Endometrial microvascular endothelial cells (primary cell): ENCODE measurements around the gene TBCC. TPM values are rescaled to one million over a fixed set of nuclear protein-coding genes. Genes with fewer than 3 reads are reported as not detected.
"Not testable (repeated sequence)": the region's sequence is repeated elsewhere in the genome, so short reads cannot be mapped to it uniquely, and the experiment has no call there.

Experiments
- in situ Hi-C: cut with HindIII; loops from 2 replicates; pipeline ENCODE4 v1.10.0; 2017; ENCODE audit warnings: low sequenced_read_pairs, low pct_unique_long_range_greater_than_20kb; ENCODE audit errors: inconsistent ontology term
- total RNA-seq: library from RNA; depleted of rRNA; stranded (reverse); fragments of >200 nt; gene quantifications from one replicate; pipeline ENCODE4 v1.2.3, GENCODE V29; 2015; ENCODE audit errors: inconsistent ontology term

Gene TBCC
- total RNA-seq, 1 donor from 2014 or later: 48.2 TPM

DNA sequence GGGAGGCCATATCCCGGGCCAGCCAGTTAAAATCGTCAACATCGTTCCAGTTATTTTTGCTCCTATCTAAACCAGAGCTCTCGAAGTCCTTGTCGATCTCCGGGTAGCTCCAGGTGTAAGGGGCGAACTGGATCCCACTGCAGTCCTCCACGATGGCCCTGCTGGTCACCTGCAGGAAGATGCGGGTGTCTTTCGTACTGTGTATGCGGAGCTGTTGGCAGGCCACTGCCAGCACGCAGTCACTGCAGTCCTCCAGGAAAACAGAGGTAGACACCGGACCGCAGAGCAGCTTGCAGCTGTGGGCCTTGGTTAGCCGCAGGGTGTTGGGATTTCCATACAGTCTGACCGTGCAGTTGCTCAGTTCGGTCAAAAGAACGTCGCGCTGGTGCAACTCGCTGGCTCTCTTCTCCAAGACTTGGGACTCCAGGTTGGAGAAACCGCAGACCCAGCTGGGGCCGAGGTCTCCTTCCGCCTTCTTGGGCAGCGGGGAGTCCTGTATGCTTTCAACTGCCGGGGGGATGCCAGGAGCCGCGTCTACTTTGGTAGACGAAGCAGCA is 742 bp downstream of the TBCC start:
- in situ Hi-C loops: loop anchor here (5.0 kb wide), 1 partner anchor 37 kb away; the partner anchor contains the start of gene BICRAL

DNA sequence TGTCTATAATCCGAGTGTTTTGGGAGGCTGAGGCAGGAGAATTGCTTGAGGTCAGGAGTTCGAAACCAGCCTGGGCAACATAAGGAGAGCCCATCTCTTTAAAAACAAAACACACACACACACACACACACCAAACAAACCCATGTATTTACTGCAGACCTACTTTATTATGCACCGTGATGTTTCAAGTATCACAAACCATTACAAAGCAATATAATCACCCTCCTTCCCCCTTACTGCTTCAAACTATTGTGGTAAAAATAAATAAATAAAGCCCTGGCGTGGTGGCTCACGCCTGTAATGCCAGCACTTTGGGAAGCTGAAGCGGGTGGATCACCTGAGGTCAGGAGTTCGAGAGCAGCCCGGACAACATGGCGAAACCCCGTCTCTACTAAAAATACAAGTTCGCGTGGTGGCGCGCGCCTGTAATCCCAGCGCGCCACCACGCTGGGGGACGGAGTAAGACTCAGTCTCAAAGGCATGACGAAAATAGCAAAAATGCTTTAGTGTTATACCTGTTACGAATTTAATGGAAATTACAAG is 1.5 kb downstream of the TBCC start:
- in situ Hi-C loops: no loop called here

DNA sequence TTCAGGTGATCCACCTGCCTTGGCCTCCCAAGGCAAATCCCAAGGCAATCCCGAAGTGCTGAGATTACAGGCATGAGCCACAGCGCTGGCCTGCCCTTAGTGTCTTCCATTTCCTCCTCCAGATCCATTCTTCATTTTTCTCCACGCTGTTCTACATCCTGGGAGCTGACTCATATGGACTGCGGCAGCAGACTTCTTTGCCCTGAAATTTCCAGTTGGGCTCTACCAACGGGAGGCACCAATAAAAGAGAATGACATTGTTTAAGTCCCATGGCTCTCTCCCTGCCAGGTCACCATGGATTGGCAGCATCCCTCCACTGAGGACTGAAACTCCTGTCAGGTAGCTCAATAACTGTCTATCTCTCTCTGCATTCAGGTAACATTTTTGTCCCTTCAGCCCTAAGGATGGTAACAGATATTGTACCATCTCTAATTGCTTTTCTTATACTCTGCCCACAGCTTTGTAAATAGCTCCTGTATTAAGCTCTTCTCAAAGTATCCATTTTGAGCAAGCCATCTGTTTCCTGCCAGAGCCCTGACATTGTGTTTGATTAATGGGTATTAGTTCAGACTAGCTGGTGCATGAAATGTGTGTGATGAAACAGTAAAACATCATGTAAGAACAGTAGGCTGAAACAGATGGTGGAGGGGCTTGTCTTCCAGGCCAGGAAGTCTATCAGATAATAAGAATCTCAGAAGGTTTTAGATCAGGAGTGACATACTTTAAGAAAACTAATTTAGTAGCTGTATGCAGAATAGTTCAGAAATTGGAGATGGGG is 3.6 kb downstream of the TBCC start:
- in situ Hi-C loops: no loop called here

DNA sequence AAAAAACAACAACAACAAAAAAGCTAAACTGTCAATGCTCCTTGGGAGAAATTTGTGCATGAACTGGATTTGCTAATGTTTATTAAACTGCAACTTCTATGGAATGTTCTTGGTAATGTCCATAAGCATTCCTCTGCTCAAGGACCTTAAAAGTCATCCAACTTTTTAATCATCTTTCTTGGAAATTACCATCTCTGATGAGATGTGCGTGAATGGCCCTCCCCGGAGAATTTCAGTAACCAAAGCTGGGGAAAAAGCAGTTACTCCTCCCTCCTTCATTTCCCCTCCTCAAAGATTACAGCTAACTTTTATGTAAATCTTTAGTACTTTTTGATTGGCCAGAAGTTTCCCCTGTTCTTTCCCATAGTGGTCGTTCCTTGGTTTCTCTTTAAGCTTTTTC is 5.2 kb downstream of the TBCC start:
- in situ Hi-C loops: no loop called here

DNA sequence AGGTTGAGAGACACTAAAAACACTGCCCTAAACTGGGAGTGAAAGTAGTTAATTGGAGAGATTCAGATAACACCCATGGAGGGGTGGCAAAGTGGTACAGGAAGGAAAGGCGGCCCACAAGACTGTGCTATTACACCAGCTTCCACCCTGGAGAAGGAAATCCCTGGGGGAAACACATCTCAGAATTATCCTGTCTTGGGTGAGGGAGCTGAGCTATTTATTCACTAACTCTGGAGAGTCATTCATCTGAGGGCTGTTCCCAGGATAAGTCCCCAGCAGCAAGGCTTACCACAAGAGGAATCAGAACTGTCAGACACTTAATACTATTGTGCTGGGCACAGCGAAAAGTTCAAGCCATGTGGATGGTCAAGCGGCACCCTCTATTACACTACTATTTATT is 9.9 kb downstream of the TBCC start:
- in situ Hi-C loops: no loop called here

DNA sequence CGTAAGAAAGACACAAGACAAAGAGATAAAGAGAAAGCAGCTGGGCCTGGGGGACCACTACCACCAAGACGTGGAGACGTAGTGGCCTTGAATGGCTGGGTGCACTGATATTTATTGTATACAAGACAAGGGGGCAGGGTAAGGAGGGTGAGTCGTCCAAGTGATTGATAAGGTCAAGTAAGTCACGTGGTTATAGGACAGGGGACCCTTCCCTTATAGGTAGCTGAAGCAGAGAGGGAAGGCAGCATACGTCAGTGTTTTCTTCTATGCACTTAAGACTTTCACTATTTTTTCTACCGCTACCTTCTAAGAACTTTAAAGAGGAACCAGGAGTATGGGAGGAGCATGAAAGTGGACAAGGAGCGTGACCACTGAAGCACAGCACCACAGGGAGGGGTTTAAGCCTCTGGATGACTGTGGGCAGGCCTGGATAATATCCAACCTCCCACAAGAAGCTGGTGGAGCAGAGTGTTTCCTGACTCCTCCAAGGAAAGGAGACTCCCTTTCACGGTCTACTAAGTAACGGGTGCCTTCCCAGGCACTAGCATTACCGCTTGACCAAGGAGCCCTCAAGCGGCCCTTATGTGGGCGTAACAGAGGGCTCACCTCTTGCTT is 11.9 kb downstream of the TBCC start:
- in situ Hi-C loops: not testable (repeated sequence)

DNA sequence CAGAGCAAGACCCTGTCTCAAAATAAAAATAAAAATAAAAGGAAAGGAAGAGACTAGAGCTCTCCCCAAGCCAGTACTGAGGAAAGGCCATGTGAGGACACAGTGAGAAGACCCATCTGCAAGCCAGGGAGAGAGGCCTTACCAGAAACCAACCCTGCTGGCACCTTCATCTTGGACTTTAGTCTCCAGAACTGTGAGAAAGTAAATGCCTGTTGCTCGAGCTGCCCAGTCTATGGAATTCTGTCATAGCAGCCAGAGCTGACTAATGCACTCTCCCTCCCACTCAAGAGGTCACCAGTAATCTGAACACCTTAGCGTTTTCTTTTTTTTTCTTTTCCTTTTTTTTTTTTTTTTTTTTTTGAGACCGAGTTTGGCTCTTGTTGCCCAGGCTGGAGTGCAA is 16.2 kb downstream of the TBCC start:
- in situ Hi-C loops: no loop called here

DNA sequence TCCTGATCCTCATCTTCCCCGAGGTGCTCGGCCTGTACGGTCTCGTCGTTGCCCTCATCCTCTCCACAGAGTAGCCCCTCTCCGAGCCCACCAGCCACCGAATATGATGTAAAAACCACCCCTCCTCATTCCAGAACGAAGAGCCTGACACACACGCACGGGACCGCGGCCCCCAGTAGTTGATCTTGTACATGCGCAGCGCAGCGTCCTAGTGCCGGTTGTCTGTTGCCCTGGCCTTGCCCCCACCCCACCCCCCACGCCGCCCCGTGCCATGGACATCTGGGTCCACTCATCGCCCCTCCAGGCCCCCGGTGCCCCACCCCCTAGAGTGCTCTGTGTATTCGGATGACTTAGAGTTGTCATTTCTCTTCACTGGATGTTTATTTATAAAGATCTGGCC is 18.3 kb downstream of the TBCC start:
- in situ Hi-C loops: no loop called here

DNA sequence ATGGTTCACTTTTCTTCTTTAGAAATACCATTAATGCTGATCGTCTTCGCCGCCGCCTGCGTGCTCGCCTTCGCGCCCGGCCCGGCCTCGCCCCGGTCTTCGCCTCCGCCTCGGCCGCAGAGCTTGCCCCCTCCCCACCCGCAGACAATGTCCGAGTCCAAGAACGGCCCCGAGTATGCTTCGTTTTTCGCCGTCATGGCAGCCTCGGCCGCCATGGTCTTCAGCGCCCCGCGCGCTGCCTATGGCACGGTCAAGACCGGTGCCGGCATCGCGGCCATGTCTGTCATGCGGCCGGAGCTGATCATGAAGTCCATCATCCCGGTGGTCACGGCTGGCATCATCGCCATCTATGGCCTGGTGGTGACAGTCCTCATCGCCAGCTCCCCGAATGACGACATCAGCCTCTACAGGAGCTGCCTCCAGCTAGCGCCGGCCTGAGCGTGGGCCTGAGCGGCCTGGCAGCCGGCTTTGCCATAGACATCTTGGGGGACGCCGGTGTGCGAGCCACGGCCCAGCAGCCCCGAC is 18.8 kb downstream of the TBCC start:
- in situ Hi-C loops: no loop called here

DNA sequence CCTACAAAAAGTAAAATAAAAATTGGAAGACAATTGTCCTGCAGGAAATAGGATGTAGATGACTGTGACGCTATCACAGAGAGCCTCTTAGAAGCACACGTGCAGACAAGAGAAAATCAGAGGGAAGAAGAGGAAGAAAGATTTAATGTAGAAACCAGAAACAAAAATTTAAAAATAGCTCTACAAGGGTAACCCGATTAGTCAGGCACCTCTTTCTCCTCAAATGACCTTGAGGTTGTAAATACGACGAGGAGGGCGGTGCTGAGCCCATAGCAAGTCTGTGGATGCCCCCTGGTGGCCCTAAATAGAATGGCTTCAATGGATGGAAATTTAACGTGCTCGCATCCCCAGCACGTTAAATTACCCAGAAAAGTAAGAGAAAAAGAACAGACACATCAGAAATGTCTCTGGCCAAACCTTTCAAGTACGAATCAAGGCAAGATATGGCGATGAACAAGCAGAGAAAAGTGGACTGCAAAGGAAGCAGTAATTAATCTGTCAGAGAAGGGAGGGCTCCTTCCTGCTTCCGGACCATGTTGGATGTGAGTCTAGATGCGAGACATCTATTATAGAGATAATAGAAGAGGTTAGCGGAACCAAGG is 19.3 kb downstream of the TBCC start:
- in situ Hi-C loops: no loop called here

DNA sequence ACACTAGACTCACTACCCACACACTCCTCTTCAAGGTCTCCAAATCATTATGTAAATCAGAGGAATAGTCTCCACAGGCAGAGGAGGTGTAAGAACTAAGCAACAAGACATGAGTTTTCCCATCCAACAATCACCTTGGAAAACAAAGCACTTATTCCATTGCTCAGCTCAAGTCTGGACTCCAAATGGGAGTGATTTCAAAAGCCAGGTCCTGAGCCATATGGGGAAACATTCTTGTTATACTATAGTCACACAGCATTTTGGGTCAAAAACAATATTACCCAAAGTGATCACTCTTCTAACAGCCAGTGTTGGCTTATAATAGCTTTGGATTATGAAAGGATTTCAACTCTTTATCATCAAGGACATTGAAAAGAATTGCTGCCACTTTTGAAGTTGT is 19.9 kb downstream of the TBCC start:
- in situ Hi-C loops: no loop called here

DNA sequence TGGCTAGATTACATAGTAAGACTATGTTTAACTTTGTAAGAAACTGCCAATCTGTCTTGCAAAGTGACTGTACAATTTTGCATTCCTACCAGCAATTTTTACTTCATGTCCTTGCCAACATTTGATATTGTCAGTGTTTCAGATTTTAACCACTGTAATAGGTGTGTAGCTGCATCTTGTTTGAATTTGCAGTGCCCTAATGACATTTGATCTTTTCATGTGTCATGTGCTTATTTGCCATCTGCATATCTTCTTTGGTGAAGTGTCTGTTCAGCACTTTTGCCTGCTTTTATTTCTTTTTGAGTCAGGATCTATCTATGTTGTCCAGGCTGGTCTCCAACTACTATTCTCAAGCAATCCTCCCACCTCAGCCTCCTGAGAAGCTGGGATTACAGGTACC is 21.1 kb downstream of the TBCC start:
- in situ Hi-C loops: no loop called here

DNA sequence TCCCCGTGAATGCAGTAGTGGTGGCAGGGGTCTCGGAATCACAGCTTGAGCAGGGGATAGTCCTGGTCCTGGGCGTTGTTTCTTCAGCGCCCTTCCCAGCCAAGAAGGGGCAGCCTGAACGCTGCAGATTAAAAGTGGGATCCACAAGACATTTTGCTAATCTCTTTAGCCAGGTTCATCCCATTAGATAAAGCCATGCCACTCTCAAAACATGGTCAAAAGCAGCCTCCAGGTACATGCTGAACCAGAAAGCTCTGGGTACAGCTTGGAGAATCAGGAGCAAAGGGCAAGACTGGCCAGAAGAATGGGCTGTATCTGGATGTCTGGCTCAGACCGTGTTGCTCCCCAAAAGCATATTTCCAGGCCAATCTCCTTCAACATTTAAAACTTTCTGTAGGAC is 23.4 kb downstream of the TBCC start, which contains the start of gene PRPH2:
Gene PRPH2 (minus strand): TSS at position 101 of the 400 bp plus-strand sequence. CDS start 263 bp downstream, outside the sequence.
- in situ Hi-C loops: no loop called here

DNA sequence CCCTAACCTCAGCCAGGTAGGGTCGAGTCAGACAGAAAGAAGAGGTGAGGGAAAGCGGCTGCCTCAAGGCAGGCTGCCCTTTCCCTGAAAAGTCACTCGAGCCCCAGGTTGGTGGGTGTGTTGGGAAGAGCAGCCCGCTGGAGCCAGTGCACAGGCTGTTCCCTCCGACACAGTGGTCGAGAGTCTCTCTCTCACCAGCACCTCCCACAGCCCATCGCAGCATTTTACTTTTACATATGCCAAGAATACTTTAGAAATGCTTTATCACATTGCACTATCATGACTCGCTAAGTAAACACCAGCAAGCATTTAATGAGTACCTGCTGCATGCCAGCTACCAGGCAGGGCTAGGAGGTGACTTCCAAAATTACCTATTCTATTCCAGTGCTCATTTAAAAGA is 25.2 kb downstream of the TBCC start:
- in situ Hi-C loops: no loop called here

DNA sequence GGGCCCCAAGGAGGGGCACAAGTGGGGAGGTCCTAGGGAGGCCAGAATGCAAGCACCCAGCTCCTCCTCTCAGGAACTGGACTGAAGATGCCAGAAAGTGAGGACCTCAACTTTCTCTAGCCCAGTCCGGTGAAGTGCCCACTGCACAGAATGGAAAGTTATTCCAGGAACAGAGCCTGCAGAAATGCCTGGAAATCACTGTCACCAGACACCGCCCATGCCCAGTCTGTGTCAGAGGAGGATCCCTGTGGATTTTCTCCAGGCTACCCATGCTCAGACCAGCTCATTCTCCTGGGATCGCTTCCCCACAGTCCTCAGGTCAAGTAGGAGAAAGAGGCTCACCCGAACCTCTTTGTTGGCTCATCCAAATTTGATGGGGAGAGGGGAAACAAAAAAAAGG is 30.0 kb downstream of the TBCC start:
- in situ Hi-C loops: no loop called here

DNA sequence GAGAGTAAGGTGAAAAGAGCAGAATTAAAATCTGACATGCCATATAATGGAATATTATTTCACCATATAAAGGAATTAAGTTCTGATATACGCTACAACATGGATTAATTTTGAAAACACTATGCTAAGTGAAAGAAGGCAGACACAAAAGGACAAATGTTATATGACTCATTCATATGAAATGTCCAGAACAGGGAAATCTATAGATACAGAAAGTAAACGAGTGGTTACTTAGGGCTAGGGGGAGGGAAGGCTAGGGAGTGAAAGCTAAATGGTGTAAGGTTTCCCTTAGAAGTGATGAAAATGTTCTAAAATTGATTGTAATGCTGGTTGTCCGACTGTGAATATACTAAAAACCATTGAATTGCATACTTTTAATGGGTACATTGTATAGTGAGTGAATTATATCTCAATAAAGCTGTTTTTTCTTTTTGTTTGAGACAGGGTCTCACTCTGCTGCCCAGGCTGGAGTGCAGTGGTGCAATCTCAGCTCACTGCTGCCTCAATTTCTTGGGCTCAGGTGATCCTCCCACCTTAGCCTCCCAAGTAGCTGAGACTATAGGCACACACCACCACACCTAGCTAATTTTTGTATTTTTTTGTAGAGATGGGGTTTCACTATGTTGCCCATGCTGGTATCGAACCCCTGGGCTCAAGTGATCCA is 31.7 kb downstream of the TBCC start:
- in situ Hi-C loops: no loop called here

DNA sequence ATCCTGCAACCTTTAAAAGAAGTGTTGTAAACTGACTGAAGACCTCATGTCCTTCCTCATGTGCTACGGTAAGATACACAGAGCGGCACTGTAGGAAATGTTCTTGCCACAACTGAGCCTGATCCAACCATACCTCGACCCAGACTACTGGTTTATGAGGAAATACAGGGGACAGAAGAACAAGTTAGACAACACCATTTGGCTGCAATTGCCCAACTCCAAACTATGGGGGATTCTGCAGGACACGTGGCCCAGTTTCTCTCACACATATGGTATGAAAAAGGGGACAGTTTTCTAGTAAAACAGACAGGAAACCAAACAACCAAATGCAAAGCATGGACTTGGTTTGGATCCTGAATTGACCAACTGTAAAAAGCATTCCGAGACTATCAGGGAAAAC is 34.0 kb downstream of the TBCC start:
- in situ Hi-C loops: no loop called here

DNA sequence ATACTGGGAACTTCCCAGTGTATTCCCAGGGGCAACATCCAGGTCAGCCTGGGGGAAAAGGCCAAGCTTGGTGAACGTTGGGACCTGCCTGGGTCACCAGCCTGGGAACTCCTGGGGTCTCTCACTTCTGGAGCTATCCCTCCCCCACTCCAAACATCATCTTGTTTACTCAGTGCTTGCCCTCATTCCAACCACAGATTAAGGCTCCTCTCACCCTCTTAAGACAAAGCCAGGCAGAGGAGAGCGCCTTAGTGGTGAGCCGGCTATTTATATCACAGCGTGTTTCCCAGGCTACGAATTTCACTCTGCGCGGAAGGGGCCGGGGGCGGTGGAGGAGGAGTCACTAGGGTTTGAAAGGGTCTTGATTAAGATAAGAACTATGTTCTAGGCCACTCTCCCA is 35.6 kb downstream of the TBCC start:
- in situ Hi-C loops: no loop called here

DNA sequence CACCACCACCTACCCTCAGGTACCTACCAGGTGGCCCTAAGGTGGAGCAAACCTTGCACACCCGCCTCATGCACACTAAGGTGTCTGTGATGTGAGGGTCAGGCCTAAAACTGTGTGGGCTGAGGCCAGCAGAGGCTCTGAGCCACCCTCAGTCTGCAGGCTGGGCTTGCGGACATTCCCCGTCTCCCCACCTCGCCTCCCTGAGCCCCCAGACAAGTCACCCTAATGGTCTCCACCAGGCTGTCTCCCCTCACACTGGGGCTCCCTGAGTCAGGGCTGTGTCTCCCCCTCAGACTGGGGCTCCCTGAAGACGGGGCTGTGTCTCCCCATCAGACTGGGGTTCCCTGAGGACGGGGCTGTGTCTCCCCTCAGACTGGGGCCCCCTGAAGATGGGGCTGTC is 36.0 kb downstream of the TBCC start:
- in situ Hi-C loops: no loop called here
